ENCODE data around the gene EIF4EBP2. TPM values are rescaled to one million over a fixed set of nuclear protein-coding genes. Genes with fewer than 3 reads are reported as not detected.

EIF4EBP2 gene
- total RNA-seq, 1 experiment from 2014 or later = 93.2 TPM

- no peak overlapping the region for H2BK120ac ChIP-seq (ENCODE audit: low read depth, low read length, poor library complexity, severe bottlenecking)
- no peaks in the 10 kb centered on the region for H3K36me3 Mint-ChIP-seq (ENCODE audit: insufficient read depth in 1 of 3, low read depth in 3 of 3)
- H3K4me2 ChIP-seq (ENCODE audit: insufficient read depth, insufficient read length, low read length) = no peak overlapping the region
- peaks cover 53% of the 10 kb centered on the region for H3K27me3 Mint-ChIP-seq (ENCODE audit: low read depth)
- H3K9me3 ChIP-seq (ENCODE audit: control insufficient read depth, low read depth, low read length) = no peaks in the 10 kb centered on the region
- H2BK5ac ChIP-seq (ENCODE audit: insufficient read length, low read length) = no peak overlapping the region
- H3K4ac ChIP-seq (ENCODE audit: low read depth, low read length) = no peak overlapping the region
- H3K27me3 ChIP-seq (ENCODE audit: insufficient read depth, low read length) = no peaks in the 10 kb centered on the region; the same call in 1 of the 2 replicates
- no peak overlapping the region for H3K14ac ChIP-seq (ENCODE audit: insufficient read depth, low read length)
- no peaks in the 10 kb centered on the region for H3K79me1 ChIP-seq (ENCODE audit: insufficient read depth, low read depth, low read length, poor library complexity, severe bottlenecking)
- TF ChIP-seq, protein P1, sequence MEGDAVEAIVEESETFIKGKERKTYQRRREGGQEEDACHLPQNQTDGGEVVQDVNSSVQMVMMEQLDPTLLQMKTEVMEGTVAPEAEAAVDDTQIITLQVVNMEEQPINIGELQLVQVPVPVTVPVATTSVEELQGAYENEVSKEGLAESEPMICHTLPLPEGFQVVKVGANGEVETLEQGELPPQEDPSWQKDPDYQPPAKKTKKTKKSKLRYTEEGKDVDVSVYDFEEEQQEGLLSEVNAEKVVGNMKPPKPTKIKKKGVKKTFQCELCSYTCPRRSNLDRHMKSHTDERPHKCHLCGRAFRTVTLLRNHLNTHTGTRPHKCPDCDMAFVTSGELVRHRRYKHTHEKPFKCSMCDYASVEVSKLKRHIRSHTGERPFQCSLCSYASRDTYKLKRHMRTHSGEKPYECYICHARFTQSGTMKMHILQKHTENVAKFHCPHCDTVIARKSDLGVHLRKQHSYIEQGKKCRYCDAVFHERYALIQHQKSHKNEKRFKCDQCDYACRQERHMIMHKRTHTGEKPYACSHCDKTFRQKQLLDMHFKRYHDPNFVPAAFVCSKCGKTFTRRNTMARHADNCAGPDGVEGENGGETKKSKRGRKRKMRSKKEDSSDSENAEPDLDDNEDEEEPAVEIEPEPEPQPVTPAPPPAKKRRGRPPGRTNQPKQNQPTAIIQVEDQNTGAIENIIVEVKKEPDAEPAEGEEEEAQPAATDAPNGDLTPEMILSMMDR (conservative IDR thresholded peaks at IDR 0.05) = no peak
- no peak overlapping the region for H3K18ac ChIP-seq (ENCODE audit: insufficient read length, low read depth, low read length)
- no peak overlapping the region for H3K23ac ChIP-seq (ENCODE audit: insufficient read length, low read depth, low read length)
- H3T11ph ChIP-seq (ENCODE audit: low read length) = no peak overlapping the region
- H3K9me3 Mint-ChIP-seq = no peaks in the 10 kb centered on the region; a peak in 1 of 5 replicates
- H3K4me3 Mint-ChIP-seq = no peak overlapping the region
- no peak overlapping the region for H3K56ac ChIP-seq (ENCODE audit: insufficient read length, low read depth, low read length)
- no peak overlapping the region for H2AK5ac ChIP-seq (ENCODE audit: insufficient read length, low read length)
- no peaks in the 10 kb centered on the region for H3K23me2 ChIP-seq (ENCODE audit: insufficient read length, low read depth, low read length, poor library complexity, severe bottlenecking)
- no peak overlapping the region for H4K5ac ChIP-seq (ENCODE audit: insufficient read length, low read depth, low read length)
- no peak overlapping the region for H4K8ac ChIP-seq (replicated peaks; ENCODE audit: insufficient read length, low read depth, low read length)
- no peak overlapping the region for H2AFZ ChIP-seq (ENCODE audit: low read length)
- H3K27ac ChIP-seq (ENCODE audit: insufficient read length, low read depth, low read length) = no peak overlapping the region
- peaks cover 7% of the 10 kb centered on the region; the same call in 1 of the 2 replicates for H3K4me1 ChIP-seq (ENCODE audit: insufficient read depth, low read length)
- H2BK20ac ChIP-seq (ENCODE audit: low read depth, low read length, poor library complexity, severe bottlenecking) = no peak overlapping the region
- H2BK15ac ChIP-seq (ENCODE audit: low read depth, low read length) = no peak overlapping the region
- DNase-seq = no peak
- no peaks in the 10 kb centered on the region for H4K20me1 ChIP-seq (ENCODE audit: control insufficient read depth, insufficient read depth, insufficient read length)
- WGBS (ENCODE audit: extremely low coverage, insufficient read length, low lambda C conversion rate) = no CpG with 5 or more reads among the region's 2 CpGs
- H4K91ac ChIP-seq (ENCODE audit: insufficient read length, low read depth, low read length) = no peak overlapping the region
- no peak overlapping the region for H3K9ac ChIP-seq (ENCODE audit: extremely low read depth, insufficient read length, low read length)
- H3K79me2 ChIP-seq (ENCODE audit: insufficient read depth, low read length) = no peaks in the 10 kb centered on the region
- H2BK12ac ChIP-seq (ENCODE audit: insufficient read length, low read depth, low read length) = no peak overlapping the region
- peak overlapping the region in 1 of 3 experiments; percentile 31; a peak in 1 of 7 replicates for H3K27ac Mint-ChIP-seq
- H3K4me1 Mint-ChIP-seq = peaks cover 24 to 35% of the 10 kb centered on the region in 2 experiments
Measured at GRCh38 chr10:70448236-70448635, 44.3 kb downstream of the EIF4EBP2 start.

Data from H9 (cell line).